Body of pancreas (tissue), 4 donors: ENCODE data around the gene CDK18.

Experiments
- CTCF ChIP-seq, 7 experiments: fragments of 450-650 bp in 4 of 7; fragments of 200-600 bp in 3 of 7; sonication (generic) in 3 of 7; IDR thresholded peaks; one replicate each; pipeline ENCODE4 v1.5.1; 2016 to 2019; ENCODE audit warnings: antibody characterized with exemption in 7 of 7
- POLR2A ChIP-seq, 3 donors: fragments of 450-650 bp; IDR thresholded peaks; one replicate each; pipeline ENCODE4 v1.6.1; 2016; ENCODE audit warnings: antibody characterized with exemption in 3 of 3, mild to moderate bottlenecking in 2 of 3

GRCh38 chr1:205547936-205548827 is 43.7 kb downstream of the CDK18 start:
- TF ChIP-seq CTCF (IDR thresholded peaks at IDR 0.05) (no peak), POLR2A (IDR thresholded peaks at IDR 0.05) (no peak)
